Adrenal gland (tissue), 12 donors: Measurements from ENCODE around the gene XG. TPM values are rescaled to one million over a fixed set of nuclear protein-coding genes. Genes with fewer than 3 reads are reported as not detected.
"Not testable (repeated sequence)": the region's sequence is repeated elsewhere in the genome, so short reads cannot be mapped to it uniquely, and the experiment has no call there.

ENCODE experiments used
- DNase-seq, 7 donors: peaks; one replicate each; pipeline ENCODE4 v3.0.0-alpha.2; 2019 to 2020
- H3K27ac ChIP-seq, 5 donors: fragments of 200-600 bp; sonication (generic) in 4 of 5; 1 replicate in 3 of 5; 2 replicates in 2 of 5; pipeline versions ENCODE4 v1.5.1 to v1.8.0; 2016 to 2020; ENCODE audit warnings: mild to moderate bottlenecking in 1 of 5
- H3K27me3 ChIP-seq: fragments of 200-600 bp; 2 replicates; pipeline ENCODE4 v1.8.0; 2021
- H3K36me3 ChIP-seq, 2 donors: fragments of 200-600 bp; replicated peaks in 1 of 2; 1 replicate in 1 of 2; 2 replicates in 1 of 2; pipeline versions ENCODE4 v1.5.1 to v1.8.0; 2018 to 2022
- H3K4me1 ChIP-seq, 2 donors: fragments of 200-600 bp; replicated peaks in 1 of 2; 1 replicate in 1 of 2; 2 replicates in 1 of 2; pipeline versions ENCODE4 v1.5.1 to v1.8.0; 2018 to 2021
- H3K4me3 ChIP-seq, 4 donors: fragments of 200-600 bp; sonication (generic) in 3 of 4; one replicate each; pipeline ENCODE4 v1.5.1; 2016 to 2018
- H3K9me3 ChIP-seq, 3 donors: fragments of 200-600 bp; sonication (generic) in 1 of 3; replicated peaks in 1 of 3; 1 replicate in 2 of 3; 2 replicates in 1 of 3; pipeline versions ENCODE4 v1.5.1 to v1.8.0; 2016 to 2021
- CTCF ChIP-seq, 6 experiments: fragments of 450-650 bp in 4 of 6; fragments of 200-600 bp in 2 of 6; sonication (generic) in 1 of 6; IDR thresholded peaks; 1 replicate in 5 of 6; 2 replicates in 1 of 6; pipeline versions ENCODE4 v1.5.1 to v1.8.0; 2016 to 2021; ENCODE audit warnings: antibody characterized with exemption in 6 of 6, mild to moderate bottlenecking in 2 of 6, moderate library complexity in 1 of 6
- POLR2A ChIP-seq, 2 donors: fragments of 450-650 bp; IDR thresholded peaks; one replicate each; pipeline ENCODE4 v1.6.1; 2017; ENCODE audit warnings: antibody characterized with exemption in 2 of 2, mild to moderate bottlenecking in 2 of 2, moderate library complexity in 1 of 2
- WGBS, 4 donors: extraction: QIAGEN DNeasy Blood & Tissue Kit in 2 of 4; methylation state at CpG; one replicate each; pipeline versions ENCODE4 v1.1.5 to v1.1.7; 2013 to 2017; 5-methylcytosine and 5-hydroxymethylcytosine counted together
- intact Hi-C, 2 donors: fragments of 100-400 bp; cut with DNase I; formaldehyde crosslinking; loops; one replicate each; pipeline versions ENCODE4 v1.14.1 to v1.15.0; 2022 to 2023
- polyA plus RNA-seq, 3 donors: library from polyadenylated mRNA; stranded (reverse); fragments of 200-250 nt in 2 of 3; fragments of 350-450 nt in 1 of 3; fragmentation: Illumina TruSeq in 1 of 3; extraction: RNeasy Lipid Tissue Mini Kit (QIAGEN cat#74804) in 1 of 3; gene quantifications; one replicate each; pipeline ENCODE4 v1.2.3, GENCODE V29; 2013 to 2014
- total RNA-seq, 9 donors: library from RNA; depleted of rRNA in 4 of 9; stranded (reverse); fragments of >200 nt in 4 of 9; fragments of 120-200 nt in 1 of 9; fragmentation: NEBNext Ultra II Directional in 1 of 9; extraction: Animal tissue kit (Norgen Biotek cat#: 25700) in 1 of 9; gene quantifications; one replicate each; pipeline versions ENCODE4 v1.1.0 to v1.2.4, GENCODE V29; 2013 to 2023
- donor health status: healthy with polysubstance abuse.
- donor health status: Bipolar disorder and iron deficiency.
- donor health status: DM: yes; HTN: yes; CAD: no.
- donor health status: DM: no; HTN: no; CAD: no.
- donor health status: DM: no; HTN: no; CAD: no.
- donor health status: DM: yes; HTN: yes; CAD: no.

The XG gene
- total and polyA plus RNA-seq, 12 donors: 0.06 to 0.07 TPM; not detected in 10

GRCh38 chrX:2719774-2720447, 31.9 kb upstream of the XG start:
- Histone ChIP-seq H3K4me3 (no peak overlapping the region), H3K9me3 (no peaks in the 10 kb centered on the region), H3K27me3 (no peaks in the 10 kb centered on the region), H3K4me1 (no peaks in the 10 kb centered on the region), H3K27ac (no peak overlapping the region), H3K36me3 (peaks cover 0 to 31% of the 10 kb centered on the region in 2 donors)
- intact Hi-C loops: no loop called here
- TF ChIP-seq CTCF (IDR thresholded peaks at IDR 0.05): no peak
- TF ChIP-seq POLR2A (IDR thresholded peaks at IDR 0.05): no peak
- WGBS, 4 donors: 88 to 98% (median 96%) methylated on average over 10 of the region's 10 CpGs
- DNase-seq: no peak

- WGBS, 4 donors: 83 to 92% (median 89%) methylated on average over 19 to 20 of the region's 20 CpGs
- TF ChIP-seq POLR2A (IDR thresholded peaks at IDR 0.05): no peak
- TF ChIP-seq CTCF (IDR thresholded peaks at IDR 0.05): no peak
- H3K9me3 ChIP-seq: no peaks in the 10 kb centered on the region
- H3K4me1 ChIP-seq: no peaks in the 10 kb centered on the region
- H3K4me3 ChIP-seq: no peak overlapping the region
- no peak for DNase-seq
- intact Hi-C loops: no loop called here
- H3K36me3 ChIP-seq: peaks cover 0 to 39% of the 10 kb centered on the region in 2 donors
- H3K27ac ChIP-seq: no peak overlapping the region
- no peaks in the 10 kb centered on the region for H3K27me3 ChIP-seq
These were observed 28.5 kb upstream of the XG start for GRCh38 chrX:2723286-2723879.

GRCh38 chrX:2727264-2727663, 24.6 kb upstream of the XG start:
- 91 to 97% (median 96%) methylated on average over 11 of the region's 11 CpGs for WGBS, 4 donors
- intact Hi-C loops: not testable (repeated sequence)
- peaks cover 0 to 34% of the 10 kb centered on the region in 2 donors for H3K36me3 ChIP-seq

GRCh38 chrX:2732076-2732475, 19.8 kb upstream of the XG start:
- no peaks in the 10 kb centered on the region for H3K9me3 ChIP-seq
- no peak for DNase-seq
- peaks cover 0 to 12% of the 10 kb centered on the region in 2 donors for H3K36me3 ChIP-seq
- H3K4me1 ChIP-seq: no peaks in the 10 kb centered on the region
- intact Hi-C loops: no loop called here
- H3K27ac ChIP-seq: no peak overlapping the region
- H3K4me3 ChIP-seq: no peak overlapping the region
- TF ChIP-seq CTCF (IDR thresholded peaks at IDR 0.05) (no peak), POLR2A (IDR thresholded peaks at IDR 0.05) (no peak)
- WGBS, 4 donors: 61 to 93% (median 81%) methylated on average over 4 to 9 of the region's 9 CpGs
- no peaks in the 10 kb centered on the region for H3K27me3 ChIP-seq

More at GRCh38 chrX:2727264-2727663, 24.6 kb upstream of the XG start:
- not testable (repeated sequence) for DNase-seq, H3K9me3 ChIP-seq, H3K27me3 ChIP-seq, H3K4me1 ChIP-seq, H3K27ac ChIP-seq, H3K4me3 ChIP-seq

GRCh38 chrX:2732649-2733048, 19.2 kb upstream of the XG start:
- H3K4me3 ChIP-seq: no peak overlapping the region
- no peaks in the 10 kb centered on the region for H3K4me1 ChIP-seq
- H3K36me3 ChIP-seq: peaks cover 0 to 7% of the 10 kb centered on the region in 2 donors
- intact Hi-C loops: no loop called here
- DNase-seq: no peak
- no peaks in the 10 kb centered on the region for H3K9me3 ChIP-seq
- no peaks in the 10 kb centered on the region for H3K27me3 ChIP-seq
- TF ChIP-seq CTCF (IDR thresholded peaks at IDR 0.05): no peak
- TF ChIP-seq POLR2A (IDR thresholded peaks at IDR 0.05): no peak
- no peak overlapping the region for H3K27ac ChIP-seq
